GM19328 (cell line): Measurements from ENCODE around the gene PAOX.
"Not testable (repeated sequence)": the region's sequence is repeated elsewhere in the genome, so short reads cannot be mapped to it uniquely, and the experiment has no call there.

Experiments used
- ATAC-seq: cut with Tn5 transposase; IDR thresholded peaks from one replicate; pipeline ENCODE4 v1.9.1; 2021; ENCODE audit warnings: mild to moderate bottlenecking, moderate library complexity; ENCODE audit not compliant: unreplicated experiment

The PAOX gene

GRCh38 chr10:133431888-133432613 is 53.0 kb downstream of the PAOX start:
- not testable (repeated sequence) for ATAC-seq

GRCh38 chr10:133432789-133433188 is 53.7 kb downstream of the PAOX start:
- not testable (repeated sequence) for ATAC-seq

GRCh38 chr10:133438711-133439273 is 59.7 kb downstream of the PAOX start:
- no peak for ATAC-seq

- no peak for ATAC-seq
These were observed 60.7 kb downstream of the PAOX start for GRCh38 chr10:133439517-133440461.

- ATAC-seq, result no peak
These were observed 61.7 kb downstream of the PAOX start for GRCh38 chr10:133440633-133441285.
